GM19035 (cell line): ENCODE measurements around the gene CSGALNACT2.

Experiments
- ATAC-seq: cut with Tn5 transposase; IDR thresholded peaks from one replicate; pipeline ENCODE4 v1.9.1; 2021; ENCODE audit not compliant: unreplicated experiment

CSGALNACT2 gene

GRCh38 chr10:43225787-43226153 is 87.5 kb downstream of the CSGALNACT2 start:
- no peak for ATAC-seq

DNA sequence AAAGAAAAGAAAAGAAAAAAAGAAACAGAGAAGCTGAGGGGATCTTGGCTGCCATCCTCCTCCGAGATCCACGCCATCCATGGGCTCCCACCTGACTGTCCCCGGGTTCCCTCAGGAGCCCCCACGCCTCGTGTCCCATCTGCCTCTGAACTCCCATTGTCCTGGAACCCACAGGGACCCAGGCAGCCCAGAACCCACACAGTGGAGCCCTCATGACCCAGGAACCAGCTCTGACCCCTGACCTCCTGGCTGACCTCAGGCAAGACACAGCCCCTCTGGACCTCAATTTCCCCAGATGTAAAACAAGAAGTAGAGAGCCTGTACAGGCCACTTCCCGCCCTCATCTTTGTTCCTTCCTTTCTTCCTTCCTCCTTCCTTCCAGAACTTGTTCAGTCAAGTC is 88.2 kb downstream of the CSGALNACT2 start:
- ATAC-seq = no peak

- no peak for ATAC-seq
Measured at GRCh38 chr10:43226851-43227845, 88.9 kb downstream of the CSGALNACT2 start.

DNA sequence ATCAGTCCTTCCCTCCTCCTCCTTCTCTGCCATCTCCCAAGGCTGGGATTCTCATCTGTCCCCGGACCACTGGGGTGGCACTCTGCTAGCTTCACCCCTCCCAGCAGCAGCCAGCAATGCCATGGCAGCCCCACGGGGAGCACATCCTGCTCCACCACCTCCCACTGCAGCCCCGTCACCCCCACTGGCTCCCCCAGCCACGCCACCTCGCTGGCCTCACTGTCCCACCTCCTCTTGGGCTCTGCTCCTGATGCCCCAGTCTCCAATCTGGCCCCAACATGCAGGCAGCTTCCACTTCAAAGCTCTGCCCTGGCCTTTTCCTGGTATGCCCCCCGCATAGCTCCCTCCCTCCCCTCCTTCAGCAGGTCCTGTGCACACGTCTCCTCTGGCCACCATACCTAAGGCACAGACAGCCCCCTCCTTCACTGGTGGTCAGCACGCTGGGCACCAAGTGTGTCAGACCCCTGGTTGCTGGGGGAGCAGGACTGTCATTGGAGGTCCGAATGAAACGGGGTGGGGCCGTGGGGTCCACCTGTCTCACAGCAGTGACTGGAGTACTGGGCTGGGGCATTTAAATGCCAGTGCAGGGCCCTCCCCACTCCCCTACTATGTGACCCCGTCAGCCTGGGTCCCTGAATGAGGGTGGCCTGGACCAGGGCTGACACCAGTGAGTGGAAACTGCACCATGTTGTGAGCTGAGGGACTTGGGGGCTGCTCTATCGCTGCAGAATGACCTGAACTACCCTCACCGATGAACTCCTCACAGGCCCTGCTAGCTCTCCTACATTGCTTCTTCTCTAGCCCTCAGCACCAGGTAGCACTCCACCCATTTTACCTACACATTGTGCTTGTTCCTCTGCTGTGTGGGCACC is 89.9 kb downstream of the CSGALNACT2 start:
- no peak for ATAC-seq

DNA sequence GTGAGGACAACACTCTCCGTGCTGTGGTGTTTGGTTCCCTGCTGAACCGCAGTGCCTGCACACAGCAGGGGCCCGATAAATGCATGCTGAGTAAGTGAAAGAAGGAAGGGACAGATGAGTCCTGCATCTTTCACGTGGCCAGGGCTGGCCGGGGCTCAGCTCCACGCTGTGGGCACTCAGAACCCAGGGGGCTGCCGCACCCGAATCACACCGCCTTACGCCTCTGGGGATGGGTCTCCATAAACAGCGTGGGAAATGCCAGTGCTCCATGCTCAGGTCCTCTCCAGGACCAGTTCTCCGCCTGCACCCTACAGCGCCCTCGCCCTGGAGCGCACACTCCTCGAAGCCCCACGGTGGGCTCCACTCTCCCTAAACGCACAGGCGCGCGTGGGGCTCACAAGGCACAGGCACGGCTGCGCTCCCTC is 90.5 kb downstream of the CSGALNACT2 start:
- ATAC-seq = no peak

GRCh38 chr10:43229208-43230061 is 91.2 kb downstream of the CSGALNACT2 start:
- ATAC-seq = no peak

- no peak for ATAC-seq
Measured at GRCh38 chr10:43230101-43230908, 92.1 kb downstream of the CSGALNACT2 start.

DNA sequence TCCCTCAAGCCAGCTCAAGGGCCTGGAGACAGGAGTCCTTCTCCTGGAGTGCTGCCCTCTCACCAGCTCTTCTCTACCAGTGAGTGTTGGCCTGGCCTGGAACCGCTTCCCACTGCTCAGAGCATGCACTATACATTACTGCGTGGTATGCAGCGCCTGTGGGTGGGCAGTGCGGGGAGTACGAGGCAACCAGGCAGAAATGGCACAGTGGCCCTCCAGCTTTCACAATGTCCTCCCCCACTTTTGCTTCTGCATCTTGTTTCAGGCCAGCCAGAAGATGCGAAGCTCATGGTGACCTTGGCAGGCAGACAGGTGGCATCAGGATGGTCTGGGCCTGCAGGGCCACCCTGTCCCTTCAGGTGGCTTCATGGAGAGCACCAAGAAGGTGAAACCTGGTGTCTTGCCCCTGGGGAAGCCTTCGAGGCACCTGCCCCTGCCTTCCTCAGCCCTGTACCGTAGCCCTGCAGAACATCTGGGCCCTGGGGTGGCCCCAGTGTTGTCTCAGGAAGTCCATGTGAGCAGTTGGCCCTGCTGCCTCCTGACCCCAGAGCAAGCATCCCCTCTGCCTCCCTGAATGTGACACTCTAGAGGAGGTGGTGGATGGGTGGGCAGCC is 92.8 kb downstream of the CSGALNACT2 start:
- ATAC-seq = no peak

- no peak for ATAC-seq
Measured at GRCh38 chr10:43231523-43232078, 93.4 kb downstream of the CSGALNACT2 start.

- ATAC-seq = no peak
Measured at GRCh38 chr10:43233601-43234430, 95.6 kb downstream of the CSGALNACT2 start.

DNA sequence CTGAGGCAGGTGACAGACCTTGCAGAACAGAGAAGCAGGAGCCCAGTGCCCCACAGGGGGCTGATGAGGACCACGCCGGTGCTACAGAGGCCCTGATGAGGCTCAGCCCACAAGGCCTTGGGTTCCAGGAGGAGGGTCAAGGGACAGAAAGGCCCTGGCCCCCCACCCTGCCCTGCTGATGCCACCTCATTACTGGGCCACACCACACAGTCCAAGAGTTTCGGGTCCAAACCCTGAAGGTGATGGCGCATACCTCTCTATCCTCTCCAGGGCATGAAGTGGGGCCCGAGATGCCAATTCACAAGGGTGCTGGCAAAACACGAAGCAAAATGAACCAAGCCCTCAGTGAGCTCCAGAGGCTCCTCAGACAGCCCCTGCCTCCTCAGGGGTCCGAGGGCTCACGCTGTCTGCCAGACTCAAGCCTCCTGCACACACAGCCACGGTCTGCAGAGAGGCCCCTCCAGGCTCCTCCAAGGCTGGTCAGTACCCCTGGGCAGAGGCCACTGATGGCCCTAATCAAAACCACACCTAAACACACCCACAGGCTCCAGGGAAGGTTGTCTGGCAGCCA is 96.3 kb downstream of the CSGALNACT2 start:
- ATAC-seq = no peak
